ENCODE data around the gene SLC12A2. TPM values are rescaled to one million over a fixed set of nuclear protein-coding genes. Genes with fewer than 3 reads are reported as not detected.

Gene SLC12A2
- total and polyA plus RNA-seq, 2 experiments from 2014 or later, result 8.1 to 21.3 TPM

GRCh38 chr5:128144491-128144890, 60.9 kb downstream of the SLC12A2 start (continued):
- TF ChIP-seq JUNB (IDR thresholded peaks at IDR 0.05; ENCODE audit: unreplicated experiment), result no peak
- no peak for TF ChIP-seq CTCF (conservative IDR thresholded peaks at IDR 0.05; ENCODE audit: low read depth in 2 of 2)
- TF ChIP-seq ETS1 (IDR thresholded peaks at IDR 0.05), result no peak
- no peak for TF ChIP-seq EZH2phosphoT487 (IDR thresholded peaks at IDR 0.05; ENCODE audit: unreplicated experiment)
- no peak for TF ChIP-seq POLR2AphosphoS5 (IDR thresholded peaks at IDR 0.05; ENCODE audit: low read depth)

- no peaks in the 10 kb centered on the region for H3K4me1 ChIP-seq (ENCODE audit: insufficient read depth)
- no peak overlapping the region for H3K4me2 ChIP-seq
- no peak overlapping the region for H3K4me3 ChIP-seq
- ATAC-seq (no peak), DNase-seq (ENCODE audit: low spot score) (no peak)
- Mint-ChIP-seq H3K36me3 (ENCODE audit: low read depth) (0 out of 3 replicates have a peak, but pooled peaks cover 2% of the 10 kb centered on the region), H3K27ac (no peak overlapping the region), H3K27me3 (ENCODE audit: insufficient read depth, low read depth, poor library complexity) (peaks cover 2% of the 10 kb centered on the region), H3K9me3 (no peaks in the 10 kb centered on the region), H3K4me3 (no peak overlapping the region), H3K4me1 (no peaks in the 10 kb centered on the region)
- no peaks in the 10 kb centered on the region for H4K20me1 ChIP-seq (replicated peaks; ENCODE audit: insufficient read depth)
- H3K36me3 ChIP-seq (ENCODE audit: insufficient read depth), result no peaks in the 10 kb centered on the region
- H3F3A ChIP-seq (replicated peaks; ENCODE audit: low read depth), result no peaks in the 10 kb centered on the region
- no peaks in the 10 kb centered on the region for H3K79me2 ChIP-seq (replicated peaks; ENCODE audit: insufficient read depth)
- H3K9me2 ChIP-seq (ENCODE audit: insufficient read depth), result no peaks in the 10 kb centered on the region
- H3K27me3 ChIP-seq (ENCODE audit: insufficient read depth), result no peaks in the 10 kb centered on the region
- no peak overlapping the region for H3K27ac ChIP-seq (ENCODE audit: low read depth)
- no peak overlapping the region for H2AFZ ChIP-seq
- TF ChIP-seq ZNF462 (CRISPR knock-in tag; IDR thresholded peaks at IDR 0.05) (no peak), NANOG (IDR thresholded peaks at IDR 0.05; ENCODE audit: borderline replicate concordance) (no peak), EZH2phosphoT487 (IDR thresholded peaks at IDR 0.05; ENCODE audit: unreplicated experiment) (no peak), ZNF331 (CRISPR knock-in tag; IDR thresholded peaks at IDR 0.05; ENCODE audit: low read depth) (no peak), POLR2AphosphoS5 (IDR thresholded peaks at IDR 0.05; ENCODE audit: low read depth) (no peak), STAT1 (IDR thresholded peaks at IDR 0.05; ENCODE audit: unreplicated experiment) (no peak), REST (IDR thresholded peaks at IDR 0.05; ENCODE audit: unreplicated experiment) (no peak), CTCF (conservative IDR thresholded peaks at IDR 0.05; ENCODE audit: low read depth in 2 of 2) (no peak)
Measured at GRCh38 chr5:128146671-128147070, 63.1 kb downstream of the SLC12A2 start.

All from GM23338 (cell line).